ENCODE results near the gene SLC23A2.

GRCh38 chr20:4830259-4830658 lies 171.1 kb downstream of the SLC23A2 start:
- TF ChIP-seq FOXJ3 (CRISPR knock-in tag; IDR thresholded peaks at IDR 0.05): no peak
- TF ChIP-seq CTCF (IDR thresholded peaks at IDR 0.05): no peak
- TF ChIP-seq RCOR1 (IDR thresholded peaks at IDR 0.05; ENCODE audit: low read length): no peak
- TF ChIP-seq NRF1 (IDR thresholded peaks at IDR 0.05; ENCODE audit: low read depth, low read length): no peak
- no peak for TF ChIP-seq MAX (IDR thresholded peaks at IDR 0.05; ENCODE audit: low read depth)
- no peak for TF ChIP-seq GABPA (IDR thresholded peaks at IDR 0.05; ENCODE audit: low read depth)
- TF ChIP-seq POLR2AphosphoS5 (IDR thresholded peaks at IDR 0.05; ENCODE audit: low read depth, low read length): no peak
- no peak for TF ChIP-seq TCF12 (IDR thresholded peaks at IDR 0.05)
